Breast epithelium (tissue), 4 donors: ENCODE results near the gene AOPEP. TPM values are rescaled to one million over a fixed set of nuclear protein-coding genes. Genes with fewer than 3 reads are reported as not detected.

Experiments
- DNase-seq, 2 donors: peaks; one replicate each; pipeline ENCODE4 v3.0.0-alpha.2; 2019; ENCODE audit warnings: low spot score in 2 of 2
- H3K27ac ChIP-seq, 2 donors: fragments of 200-600 bp; sonication (generic) in 1 of 2; one replicate each; pipeline ENCODE4 v1.5.1; 2016 to 2019; ENCODE audit warnings: mild to moderate bottlenecking in 1 of 2
- H3K27me3 ChIP-seq, 2 donors: fragments of 200-600 bp; sonication (generic) in 1 of 2; one replicate each; pipeline versions ENCODE4 v1.5.1 to v1.6.0; 2017 to 2019; ENCODE audit warnings: control low read depth in 1 of 2, mild to moderate bottlenecking in 1 of 2
- H3K36me3 ChIP-seq: fragments of 200-600 bp; one replicate; pipeline ENCODE4 v1.5.1; 2019
- H3K4me1 ChIP-seq, 2 donors: fragments of 200-600 bp; sonication (generic); one replicate each; pipeline ENCODE4 v1.5.1; 2016 to 2019; ENCODE audit warnings: control low read depth in 1 of 2
- H3K4me3 ChIP-seq, 3 donors: fragments of 200-600 bp; sonication (generic); 1 replicate in 2 of 3; 2 replicates in 1 of 3; pipeline ENCODE4 v1.5.1; 2016 to 2019; ENCODE audit warnings: mild to moderate bottlenecking in 3 of 3, moderate library complexity in 2 of 3
- H3K9me3 ChIP-seq, 2 donors: fragments of 200-600 bp; sonication (generic) in 1 of 2; one replicate each; pipeline ENCODE4 v1.5.1; 2016 to 2019; ENCODE audit warnings: control low read depth in 1 of 2
- CTCF ChIP-seq, 3 donors: fragments of 450-650 bp; IDR thresholded peaks; one replicate each; pipeline ENCODE4 v1.5.1; 2016 to 2017; ENCODE audit warnings: antibody characterized with exemption in 3 of 3, mild to moderate bottlenecking in 3 of 3, moderate library complexity in 3 of 3
- POLR2A ChIP-seq: fragments of 450-650 bp; IDR thresholded peaks from one replicate; pipeline ENCODE4 v1.6.1; 2016; ENCODE audit warnings: antibody characterized with exemption, mild to moderate bottlenecking, moderate library complexity
- POLR2AphosphoS5 ChIP-seq, 3 donors: sonication (generic); formaldehyde crosslinking; IDR thresholded peaks; one replicate each; pipeline ENCODE4 v1.6.1; 2017; ENCODE audit warnings: antibody characterized with exemption in 3 of 3
- intact Hi-C: fragments of 100-400 bp; cut with DNase I; formaldehyde crosslinking; loops from one replicate; pipeline ENCODE4 v1.15.1; 2023; ENCODE audit warnings: low total_unique reads
- total RNA-seq, 3 donors: library from RNA; depleted of rRNA; stranded (reverse); fragments of >200 nt; gene quantifications; one replicate each; pipeline ENCODE4 v1.1.0, GENCODE V29; 2016

The AOPEP gene
- total RNA-seq, 3 donors from 2014 or later = 15.5 to 94.1 (median 87.5) TPM

DNA sequence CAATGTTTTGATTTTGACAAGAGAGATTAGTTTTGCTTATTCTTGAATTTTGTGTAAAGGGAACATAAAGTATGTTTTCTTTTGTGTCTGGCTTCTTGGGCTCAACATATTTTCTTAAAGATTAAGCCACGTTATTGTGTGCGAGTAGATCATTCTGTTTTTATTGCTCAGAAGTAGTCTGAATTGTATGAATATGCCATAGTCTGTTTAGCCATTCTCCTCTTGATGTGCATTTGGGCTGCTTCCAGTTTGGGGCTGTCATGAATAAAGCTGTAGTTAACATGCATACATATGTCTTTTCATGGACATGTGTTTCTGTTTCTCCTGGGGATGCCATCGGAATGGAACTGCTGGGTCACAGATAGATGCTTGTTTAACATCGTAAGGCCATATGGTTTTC lies 392.1 kb downstream of the AOPEP start:
- TF ChIP-seq CTCF (IDR thresholded peaks at IDR 0.05) (no peak), POLR2AphosphoS5 (IDR thresholded peaks at IDR 0.05) (no peak), POLR2A (no peak)
- Histone ChIP-seq H3K4me1 (no peaks in the 10 kb centered on the region), H3K27ac (no peak overlapping the region)

GRCh38 chr9:95120781-95121370 lies 394.4 kb downstream of the AOPEP start:
- no peaks in the 10 kb centered on the region for H3K27me3 ChIP-seq
- DNase-seq = no peak
- intact Hi-C loops = no loop called here
- H3K4me1 ChIP-seq = no peaks in the 10 kb centered on the region
- TF ChIP-seq POLR2A (no peak), CTCF (IDR thresholded peaks at IDR 0.05) (no peak), POLR2AphosphoS5 (IDR thresholded peaks at IDR 0.05) (no peak)
- H3K4me3 ChIP-seq = no peak overlapping the region
- H3K9me3 ChIP-seq = no peaks in the 10 kb centered on the region
- H3K36me3 ChIP-seq = no peaks in the 10 kb centered on the region
- no peak overlapping the region for H3K27ac ChIP-seq

More for the DNA sequence above, 392.1 kb downstream of the AOPEP start:
- intact Hi-C loops = no loop called here
- no peaks in the 10 kb centered on the region for H3K36me3 ChIP-seq
- no peak for DNase-seq
- no peaks in the 10 kb centered on the region for H3K27me3 ChIP-seq
- H3K9me3 ChIP-seq = no peaks in the 10 kb centered on the region
- H3K4me3 ChIP-seq = no peak overlapping the region

DNA sequence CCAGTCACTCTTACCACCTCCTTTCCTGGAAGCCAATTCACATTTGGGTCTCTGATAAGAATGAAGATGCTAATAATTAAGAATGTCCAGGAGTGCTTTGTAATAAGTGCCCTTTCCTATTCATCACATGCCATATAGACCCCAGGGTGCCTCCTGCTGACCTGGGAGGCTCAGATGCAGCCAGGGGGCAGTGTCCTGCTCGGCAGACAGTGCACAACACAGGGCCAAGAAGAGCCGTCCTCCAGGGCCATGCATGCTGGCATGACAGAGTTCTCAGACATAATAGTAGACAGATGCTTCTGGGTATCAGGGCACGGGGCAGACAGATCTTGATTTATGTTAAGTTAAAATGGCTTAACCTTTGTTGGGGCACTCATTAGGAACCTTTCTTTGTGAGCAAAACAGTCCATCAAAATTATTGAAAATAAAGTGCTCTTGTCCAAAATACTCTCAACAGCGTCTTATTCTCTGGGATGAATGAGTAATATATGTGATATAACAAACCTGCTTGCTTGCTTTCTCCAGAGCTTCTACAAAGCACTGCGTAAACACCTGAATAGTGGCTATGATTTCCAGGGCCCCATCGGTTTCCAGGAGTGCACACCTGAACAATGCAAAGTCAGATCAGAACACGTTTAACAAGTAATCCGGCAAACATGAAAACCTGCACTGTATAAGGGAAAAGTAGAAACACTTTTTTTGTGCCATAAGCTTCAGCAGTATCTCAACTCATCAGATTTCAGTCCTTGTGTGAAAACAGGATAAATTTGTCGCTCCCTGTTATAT lies 398.3 kb downstream of the AOPEP start:
- TF ChIP-seq POLR2AphosphoS5 (IDR thresholded peaks at IDR 0.05) (no peak), CTCF (IDR thresholded peaks at IDR 0.05) (no peak), POLR2A (no peak)
- intact Hi-C loops = loop anchor here (2.0 kb wide), 1 partner anchor 350 kb away; no protein-coding TSS in a partner anchor
- no peaks in the 10 kb centered on the region for H3K36me3 ChIP-seq
- H3K4me1 ChIP-seq = no peaks in the 10 kb centered on the region
- no peaks in the 10 kb centered on the region for H3K27me3 ChIP-seq
- H3K9me3 ChIP-seq = no peaks in the 10 kb centered on the region
- DNase-seq = no peak
- no peak overlapping the region for H3K4me3 ChIP-seq
- no peak overlapping the region for H3K27ac ChIP-seq

- Histone ChIP-seq H3K27me3 (no peaks in the 10 kb centered on the region), H3K4me1 (no peaks in the 10 kb centered on the region), H3K36me3 (no peaks in the 10 kb centered on the region), H3K4me3 (no peak overlapping the region), H3K27ac (no peak overlapping the region), H3K9me3 (no peaks in the 10 kb centered on the region)
- no peak for DNase-seq
- TF ChIP-seq POLR2A (no peak), CTCF (IDR thresholded peaks at IDR 0.05) (no peak), POLR2AphosphoS5 (IDR thresholded peaks at IDR 0.05) (no peak)
- intact Hi-C loops = loop anchor here (2.0 kb wide), 1 partner anchor 351 kb away; no protein-coding TSS in a partner anchor
Measured at GRCh38 chr9:95125652-95126051, 399.2 kb downstream of the AOPEP start.

GRCh38 chr9:95126739-95127138 lies 400.2 kb downstream of the AOPEP start:
- Histone ChIP-seq H3K9me3 (no peaks in the 10 kb centered on the region), H3K36me3 (no peaks in the 10 kb centered on the region), H3K4me3 (no peak overlapping the region), H3K27me3 (no peaks in the 10 kb centered on the region), H3K27ac (no peak overlapping the region), H3K4me1 (no peaks in the 10 kb centered on the region)
- no peak for DNase-seq
- intact Hi-C loops = no loop called here
- TF ChIP-seq POLR2AphosphoS5 (IDR thresholded peaks at IDR 0.05) = no peak
- TF ChIP-seq POLR2A = no peak
- no peak for TF ChIP-seq CTCF (IDR thresholded peaks at IDR 0.05)
